Stimulated activated naive CD4-positive, alpha-beta T cell (primary cell): ENCODE measurements around the gene IDNK.

Source experiments
- DNase-seq, 6 experiments: peaks; one replicate each; lab custom pipeline; 2025; lab: John Stamatoyannopoulos, UW

IDNK gene

GRCh38 chr9:83633676-83634075, 10.7 kb downstream of the IDNK start:
- DNase-seq, result no peak

GRCh38 chr9:83636813-83637212, 13.9 kb downstream of the IDNK start:
- DNase-seq, result no peak

- no peak for DNase-seq
These were observed 14.4 kb downstream of the IDNK start for GRCh38 chr9:83637389-83637788.

GRCh38 chr9:83639266-83639665, 16.3 kb downstream of the IDNK start:
- DNase-seq, result no peak

GRCh38 chr9:83642793-83643192, 19.9 kb downstream of the IDNK start:
- no peak for DNase-seq

GRCh38 chr9:83646500-83647239, 23.7 kb downstream of the IDNK start:
- no peak for DNase-seq

GRCh38 chr9:83649080-83649479, 26.1 kb downstream of the IDNK start:
- peak; percentile 38 to 79 (median 67) for DNase-seq

GRCh38 chr9:83649515-83649914, 26.6 kb downstream of the IDNK start:
- no peak for DNase-seq

- DNase-seq, result no peak
These were observed 28.6 kb downstream of the IDNK start for GRCh38 chr9:83651558-83651957.

- no peak for DNase-seq
These were observed 29.5 kb downstream of the IDNK start for GRCh38 chr9:83652433-83652832.

GRCh38 chr9:83655433-83655832, 32.5 kb downstream of the IDNK start:
- no peak for DNase-seq

- DNase-seq, result no peak
These were observed 33.2 kb downstream of the IDNK start for GRCh38 chr9:83656032-83656680.

- DNase-seq, result no peak
These were observed 34.0 kb downstream of the IDNK start for GRCh38 chr9:83656952-83657351.

GRCh38 chr9:83662933-83663332, 40.0 kb downstream of the IDNK start:
- no peak for DNase-seq

GRCh38 chr9:83665580-83666200, 42.7 kb downstream of the IDNK start:
- no peak for DNase-seq

- no peak for DNase-seq
These were observed 46.1 kb downstream of the IDNK start for GRCh38 chr9:83669067-83669466.

GRCh38 chr9:83670381-83670780, 47.4 kb downstream of the IDNK start:
- DNase-seq, result no peak

- DNase-seq, result no peak
These were observed 48.5 kb downstream of the IDNK start for GRCh38 chr9:83671451-83671850.

- no peak for DNase-seq
These were observed 52.5 kb downstream of the IDNK start for GRCh38 chr9:83675466-83675865.

GRCh38 chr9:83677596-83677995, 54.7 kb downstream of the IDNK start:
- no peak for DNase-seq

- no peak for DNase-seq
These were observed 57.3 kb downstream of the IDNK start for GRCh38 chr9:83680233-83680632.

- DNase-seq, result no peak
These were observed 58.5 kb downstream of the IDNK start for GRCh38 chr9:83681490-83681889.

GRCh38 chr9:83688921-83689320, 66.0 kb downstream of the IDNK start:
- DNase-seq, result no peak
